GM12891 (cell line): Measurements from ENCODE around the gene SRP14.

Source experiments
- PAX5 ChIP-seq: IDR thresholded peaks from 2 replicates; pipeline ENCODE4 v1.6.1; 2011; ENCODE audit warnings: low read length, moderate library complexity, mild to moderate bottlenecking; ENCODE audit not compliant: insufficient read depth, severe bottlenecking
- POLR2A ChIP-seq: IDR thresholded peaks from 2 replicates; pipeline ENCODE4 v1.6.1; 2011; ENCODE audit warnings: low read depth, low read length, control low read depth
- POLR2AphosphoS5 ChIP-seq: IDR thresholded peaks from 2 replicates; pipeline ENCODE4 v1.6.1; 2011; ENCODE audit warnings: low read depth, low read length, control low read depth
- POU2F2 ChIP-seq: IDR thresholded peaks from 2 replicates; pipeline ENCODE4 v1.6.1; 2011; ENCODE audit warnings: low read depth, mild to moderate bottlenecking, control low read depth, low read length, moderate library complexity
- SPI1 ChIP-seq: IDR thresholded peaks from 2 replicates; pipeline ENCODE4 v1.6.1; 2011; ENCODE audit warnings: low read depth, low read length, control low read depth
- TAF1 ChIP-seq: IDR thresholded peaks from 2 replicates; pipeline ENCODE4 v1.6.1; 2011; ENCODE audit warnings: low read depth, low read length, control low read depth

- no peak for TF ChIP-seq POLR2A
- no peak for TF ChIP-seq POLR2AphosphoS5
- TF ChIP-seq TAF1: no peak
- TF ChIP-seq SPI1: no peak
- TF ChIP-seq POU2F2: no peak
- no peak for TF ChIP-seq PAX5
Measured at GRCh38 chr15:39999538-40000200, 39.3 kb downstream of the SRP14 start.
